B cell (primary cell): ENCODE results near the gene PLD4. TPM values are rescaled to one million over a fixed set of nuclear protein-coding genes. Genes with fewer than 3 reads are reported as not detected.
"Not testable (repeated sequence)": the region's sequence is repeated elsewhere in the genome, so short reads cannot be mapped to it uniquely, and the experiment has no call there.

Source experiments
- ATAC-seq: fragments of 200-7000 bp; cut with Tn5 transposase; one replicate; pipeline ENCODE4 v1.10.0; 2021; ENCODE audit warnings: low read depth, mild to moderate bottlenecking, moderate number of reproducible peaks, moderate library complexity
- CTCF ChIA-PET: fragments of 350-600 bp; sonication (Branson Sonifier 250); formaldehyde crosslinking; loops from one replicate; lab custom pipeline; 2021; ENCODE audit warnings: antibody characterized with exemption, inconsistent platforms; lab: Charles Lee
- POLR2A ChIA-PET: fragments of 350-600 bp; sonication (Branson Sonifier 250); formaldehyde crosslinking; loops from one replicate; lab custom pipeline; 2021; ENCODE audit warnings: antibody characterized with exemption; lab: Charles Lee
- DNase-seq: peaks from one replicate; pipeline ENCODE4 v3.0.0; 2013
- H2AFZ ChIP-seq: 2 replicates; pipeline ENCODE4 v1.6.1; 2012; ENCODE audit warnings: mild to moderate bottlenecking, low read depth, low read length; ENCODE audit not compliant: insufficient read depth, poor library complexity, severe bottlenecking
- H3K27ac ChIP-seq, 2 donors: 1 replicate in 1 of 2; 2 replicates in 1 of 2; pipeline ENCODE4 v1.5.1; 2012 to 2013; ENCODE audit warnings: low read length in 2 of 2, mild to moderate bottlenecking in 2 of 2, moderate library complexity in 1 of 2
- H3K27me3 ChIP-seq, 4 experiments: fragments of 200-600 bp in 1 of 4; sonication (generic) in 1 of 4; replicated peaks in 1 of 4; 1 replicate in 2 of 4; 2 replicates in 2 of 4; pipeline versions ENCODE4 v1.6.1 to v1.7.0; 2013 to 2016; ENCODE audit warnings: low read length in 3 of 4, mild to moderate bottlenecking in 2 of 4, mixed read lengths in 1 of 4, moderate library complexity in 1 of 4; ENCODE audit not compliant: insufficient read depth in 4 of 4, control insufficient read depth in 3 of 4; ENCODE audit errors: control extremely low read depth in 1 of 4
- H3K36me3 ChIP-seq, 2 experiments: replicated peaks in 1 of 2; 1 replicate in 1 of 2; 2 replicates in 1 of 2; pipeline versions ENCODE4 v1.6.1 to v1.7.1; 2013; ENCODE audit warnings: low read length in 1 of 2; ENCODE audit not compliant: insufficient read depth in 2 of 2, control insufficient read depth in 1 of 2; ENCODE audit errors: control extremely low read depth in 1 of 2, extremely low read depth in 1 of 2
- H3K4me1 ChIP-seq, 2 donors: fragments of 200-600 bp in 1 of 2; sonication (generic) in 1 of 2; 1 replicate in 1 of 2; 2 replicates in 1 of 2; pipeline versions ENCODE4 v1.5.1 to v1.6.1; 2013 to 2017; ENCODE audit warnings: low read length in 2 of 2; ENCODE audit not compliant: control insufficient read depth in 2 of 2, insufficient read depth in 2 of 2
- H3K4me2 ChIP-seq: replicated peaks from 2 replicates; pipeline ENCODE3; 2012; ENCODE audit warnings: mild to moderate bottlenecking, low read depth, low read length; ENCODE audit not compliant: poor library complexity, severe bottlenecking
- H3K4me3 ChIP-seq, 5 experiments: fragments of 200-600 bp in 1 of 5; sonication (generic) in 1 of 5; 1 replicate in 3 of 5; 2 replicates in 2 of 5; pipeline versions ENCODE4 v1.5.1 to v1.7.0; 2011 to 2016; ENCODE audit warnings: low read length in 4 of 5, mild to moderate bottlenecking in 4 of 5, low read depth in 2 of 5, control low read depth in 1 of 5, moderate library complexity in 1 of 5; ENCODE audit not compliant: insufficient read depth in 1 of 5; ENCODE audit errors: control extremely low read depth in 1 of 5, extremely low read depth in 1 of 5
- H3K79me2 ChIP-seq: fragments of 200-600 bp; sonication (generic); one replicate; pipeline ENCODE4 v1.6.0; 2016; ENCODE audit warnings: low read length; ENCODE audit not compliant: control insufficient read depth, insufficient read depth
- H3K9ac ChIP-seq: fragments of 200-600 bp; sonication (generic); 2 replicates; pipeline ENCODE4 v1.6.1; 2017; ENCODE audit warnings: mild to moderate bottlenecking, low read length, moderate library complexity
- H3K9me3 ChIP-seq, 3 donors: one replicate each; pipeline versions ENCODE4 v1.6.1 to v1.7.1; 2013; ENCODE audit warnings: low read length in 2 of 3; ENCODE audit not compliant: control insufficient read depth in 2 of 3, insufficient read depth in 1 of 3; ENCODE audit errors: control extremely low read depth in 1 of 3
- H4K20me1 ChIP-seq: 2 replicates; pipeline ENCODE4 v1.6.0; 2012; ENCODE audit warnings: mild to moderate bottlenecking, low read length; ENCODE audit not compliant: insufficient read depth, control insufficient read depth, poor library complexity, severe bottlenecking
- H3K27ac Mint-ChIP-seq: one replicate; pipeline ENCODE4 v1.8.0; 2021; ENCODE audit warnings: mixed read lengths
- H3K27me3 Mint-ChIP-seq: one replicate; pipeline ENCODE4 v1.8.0; 2021; ENCODE audit warnings: mixed read lengths
- H3K4me1 Mint-ChIP-seq: one replicate; pipeline ENCODE4 v1.8.0; 2021; ENCODE audit warnings: mixed read lengths
- H3K4me3 Mint-ChIP-seq: one replicate; pipeline ENCODE4 v1.8.0; 2021; ENCODE audit warnings: mixed read lengths
- H3K9me3 Mint-ChIP-seq: one replicate; pipeline ENCODE4 v1.8.0; 2022; ENCODE audit warnings: mixed read lengths; ENCODE audit not compliant: insufficient read depth
- EZH2 ChIP-seq: IDR thresholded peaks from 2 replicates; pipeline ENCODE4 v1.6.1; 2012; ENCODE audit warnings: borderline replicate concordance, low read depth, mild to moderate bottlenecking, moderate library complexity, low read length; ENCODE audit not compliant: insufficient read depth, poor library complexity, severe bottlenecking
- WGBS: methylation state at CpG from one replicate; pipeline ENCODE4 v1.1.5; 2013; ENCODE audit warnings: missing lambda C conversion rate; ENCODE audit not compliant: insufficient coverage; 5-methylcytosine and 5-hydroxymethylcytosine counted together
- intact Hi-C: fragments of 100-400 bp; cut with micrococcal nuclease; formaldehyde crosslinking; loops from one replicate; pipeline ENCODE4 v1.10.0; 2022
- polyA plus RNA-seq: library from polyadenylated mRNA; depleted of rRNA; stranded (reverse); fragments of >200 nt; gene quantifications from 2 replicates; pipeline ENCODE4 v1.2.3, GENCODE V29; 2012
- total RNA-seq, 2 donors: library from RNA; stranded (reverse); fragments of 120-200 nt in 1 of 2; gene quantifications; 1 replicate in 1 of 2; 2 replicates in 1 of 2; pipeline versions ENCODE4 v1.2.3 to v1.2.4, GENCODE V29; 2013 to 2022
- TF ChIP-seq, protein P1 (sequence below): fragments of 200-600 bp; IDR thresholded peaks from one replicate; pipeline ENCODE4 v1.8.0; 2022; ENCODE audit warnings: antibody characterized with exemption, mild to moderate bottlenecking

PLD4 gene
- total and polyA plus RNA-seq, 2 donors (not counting 1 experiment from before 2014, with no cell fraction given): 49.9 to 79.7 TPM

DNA sequence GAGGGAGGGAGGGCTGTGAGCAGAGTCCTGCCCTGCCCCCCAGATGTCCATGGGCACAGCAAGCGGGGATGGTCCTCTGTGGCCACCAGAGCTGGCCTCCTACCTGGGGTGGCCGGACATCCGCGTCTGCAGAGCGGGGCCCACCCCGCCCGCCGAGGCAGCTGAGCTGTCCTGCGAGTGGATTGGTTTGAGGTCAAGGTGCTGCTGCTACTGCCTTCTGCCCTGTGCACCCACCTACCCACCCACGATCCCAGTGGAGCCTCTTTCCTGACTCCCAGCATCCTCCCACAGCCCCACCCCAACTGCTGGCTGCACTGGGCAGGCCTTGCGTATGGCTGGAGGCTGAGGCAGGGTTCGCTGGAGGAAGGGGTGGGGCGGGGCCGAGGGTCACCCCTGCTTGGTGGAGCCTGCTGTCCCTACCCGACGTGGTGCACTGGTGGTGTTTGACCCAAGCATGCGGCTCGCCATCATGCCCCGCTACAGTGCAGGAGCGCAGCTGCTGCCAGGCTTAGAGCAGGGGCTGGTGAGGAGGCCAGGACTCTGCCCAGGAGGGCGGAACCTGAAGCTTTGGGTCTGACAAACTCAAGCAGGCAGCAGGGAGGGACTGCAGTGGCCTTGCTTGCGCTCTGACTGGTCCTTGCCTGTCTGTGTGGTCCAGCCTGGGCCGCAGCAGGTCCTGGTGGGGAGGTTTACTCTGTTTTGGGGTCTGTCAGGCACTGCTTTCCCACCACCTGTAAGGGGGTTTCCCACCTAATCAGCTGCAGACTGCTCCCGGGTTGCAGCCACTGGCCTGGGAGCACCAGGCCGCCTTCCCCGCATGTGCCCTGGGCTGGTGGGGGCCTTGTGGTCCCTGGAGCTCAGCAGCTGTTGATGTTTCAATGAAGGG lies 35.9 kb upstream of the PLD4 start:
- H3K79me2 ChIP-seq: no peaks in the 10 kb centered on the region
- no peak overlapping the region for H3K9ac ChIP-seq
- no peak for DNase-seq
- ChIA-PET POLR2A (no interaction called here), CTCF (no interaction called here)
- no peak overlapping the region for H3K27ac ChIP-seq
- Mint-ChIP-seq H3K27me3 (no peaks in the 10 kb centered on the region), H3K9me3 (no peaks in the 10 kb centered on the region), H3K4me1 (no peaks in the 10 kb centered on the region), H3K4me3 (no peak overlapping the region), H3K27ac (no peak overlapping the region)
- intact Hi-C loops: no loop called here
- H3K4me1 ChIP-seq: no peaks in the 10 kb centered on the region
- H2AFZ ChIP-seq: no peak overlapping the region
- TF ChIP-seq EZH2: no peak
- TF ChIP-seq, protein P1, sequence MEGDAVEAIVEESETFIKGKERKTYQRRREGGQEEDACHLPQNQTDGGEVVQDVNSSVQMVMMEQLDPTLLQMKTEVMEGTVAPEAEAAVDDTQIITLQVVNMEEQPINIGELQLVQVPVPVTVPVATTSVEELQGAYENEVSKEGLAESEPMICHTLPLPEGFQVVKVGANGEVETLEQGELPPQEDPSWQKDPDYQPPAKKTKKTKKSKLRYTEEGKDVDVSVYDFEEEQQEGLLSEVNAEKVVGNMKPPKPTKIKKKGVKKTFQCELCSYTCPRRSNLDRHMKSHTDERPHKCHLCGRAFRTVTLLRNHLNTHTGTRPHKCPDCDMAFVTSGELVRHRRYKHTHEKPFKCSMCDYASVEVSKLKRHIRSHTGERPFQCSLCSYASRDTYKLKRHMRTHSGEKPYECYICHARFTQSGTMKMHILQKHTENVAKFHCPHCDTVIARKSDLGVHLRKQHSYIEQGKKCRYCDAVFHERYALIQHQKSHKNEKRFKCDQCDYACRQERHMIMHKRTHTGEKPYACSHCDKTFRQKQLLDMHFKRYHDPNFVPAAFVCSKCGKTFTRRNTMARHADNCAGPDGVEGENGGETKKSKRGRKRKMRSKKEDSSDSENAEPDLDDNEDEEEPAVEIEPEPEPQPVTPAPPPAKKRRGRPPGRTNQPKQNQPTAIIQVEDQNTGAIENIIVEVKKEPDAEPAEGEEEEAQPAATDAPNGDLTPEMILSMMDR: no peak
- H3K27me3 ChIP-seq: no peaks in the 10 kb centered on the region
- H3K4me2 ChIP-seq: no peak overlapping the region
- no peaks in the 10 kb centered on the region for H3K9me3 ChIP-seq
- 87% methylated on average over 22 of the region's 26 CpGs for WGBS
- no peak overlapping the region for H3K4me3 ChIP-seq
- no peaks in the 10 kb centered on the region for H3K36me3 ChIP-seq
- no peaks in the 10 kb centered on the region for H4K20me1 ChIP-seq
- no peak for ATAC-seq

GRCh38 chr14:104889375-104889757 lies 35.3 kb upstream of the PLD4 start:
- no peaks in the 10 kb centered on the region for H3K4me1 ChIP-seq
- Mint-ChIP-seq H3K27me3 (no peaks in the 10 kb centered on the region), H3K4me1 (no peaks in the 10 kb centered on the region), H3K27ac (no peak overlapping the region), H3K9me3 (no peaks in the 10 kb centered on the region), H3K4me3 (no peak overlapping the region)
- H3K9me3 ChIP-seq: no peaks in the 10 kb centered on the region
- no peaks in the 10 kb centered on the region for H3K79me2 ChIP-seq
- no peaks in the 10 kb centered on the region for H3K27me3 ChIP-seq
- no peak overlapping the region for H3K27ac ChIP-seq
- no peak overlapping the region for H3K4me2 ChIP-seq
- ATAC-seq (no peak), DNase-seq (no peak)
- CTCF ChIA-PET: no interaction called here
- TF ChIP-seq, protein P1: no peak
- TF ChIP-seq EZH2: no peak
- no peaks in the 10 kb centered on the region for H3K36me3 ChIP-seq
- no peak overlapping the region for H3K9ac ChIP-seq
- H2AFZ ChIP-seq: no peak overlapping the region
- H4K20me1 ChIP-seq: no peaks in the 10 kb centered on the region
- intact Hi-C loops: no loop called here
- WGBS: 93% methylated on average over 23 of the region's 23 CpGs
- H3K4me3 ChIP-seq: no peak overlapping the region
- POLR2A ChIA-PET: no interaction called here

GRCh38 chr14:104890292-104890691 lies 34.4 kb upstream of the PLD4 start:
- H2AFZ ChIP-seq, H3K27me3 ChIP-seq, H3K4me1 ChIP-seq, H3K4me3 ChIP-seq, H3K9me3 Mint-ChIP-seq, H3K9me3 ChIP-seq, CTCF ChIA-PET, H4K20me1 ChIP-seq, H3K4me1 Mint-ChIP-seq, H3K27me3 Mint-ChIP-seq, H3K4me2 ChIP-seq, ATAC-seq, intact Hi-C loops, H3K27ac Mint-ChIP-seq, DNase-seq, H3K27ac ChIP-seq, H3K79me2 ChIP-seq, POLR2A ChIA-PET, H3K4me3 Mint-ChIP-seq, H3K9ac ChIP-seq, H3K36me3 ChIP-seq: not testable (repeated sequence)
